Astrocyte of the cerebellum (primary cell): Measurements from ENCODE around the gene ENOX2.

ENCODE experiments used
- DNase-seq: peaks from one replicate; pipeline ENCODE4 v3.0.0-alpha.2; 2011; ENCODE audit warnings: low read depth
- H3K4me3 ChIP-seq: 2 replicates; pipeline ENCODE4 v1.5.1; 2011; ENCODE audit warnings: mild to moderate bottlenecking, low read depth, low read length, moderate library complexity
- in situ Hi-C: cut with HindIII; loops from 2 replicates; pipeline ENCODE4 v1.10.0; 2017; ENCODE audit warnings: low sequenced_read_pairs
- TF ChIP-seq, protein P1 (sequence below): IDR thresholded peaks from 2 replicates; pipeline ENCODE4 v1.5.1; 2012; ENCODE audit warnings: low read length, low read depth, moderate library complexity, mild to moderate bottlenecking; ENCODE audit errors: missing control alignments

Gene ENOX2

DNA sequence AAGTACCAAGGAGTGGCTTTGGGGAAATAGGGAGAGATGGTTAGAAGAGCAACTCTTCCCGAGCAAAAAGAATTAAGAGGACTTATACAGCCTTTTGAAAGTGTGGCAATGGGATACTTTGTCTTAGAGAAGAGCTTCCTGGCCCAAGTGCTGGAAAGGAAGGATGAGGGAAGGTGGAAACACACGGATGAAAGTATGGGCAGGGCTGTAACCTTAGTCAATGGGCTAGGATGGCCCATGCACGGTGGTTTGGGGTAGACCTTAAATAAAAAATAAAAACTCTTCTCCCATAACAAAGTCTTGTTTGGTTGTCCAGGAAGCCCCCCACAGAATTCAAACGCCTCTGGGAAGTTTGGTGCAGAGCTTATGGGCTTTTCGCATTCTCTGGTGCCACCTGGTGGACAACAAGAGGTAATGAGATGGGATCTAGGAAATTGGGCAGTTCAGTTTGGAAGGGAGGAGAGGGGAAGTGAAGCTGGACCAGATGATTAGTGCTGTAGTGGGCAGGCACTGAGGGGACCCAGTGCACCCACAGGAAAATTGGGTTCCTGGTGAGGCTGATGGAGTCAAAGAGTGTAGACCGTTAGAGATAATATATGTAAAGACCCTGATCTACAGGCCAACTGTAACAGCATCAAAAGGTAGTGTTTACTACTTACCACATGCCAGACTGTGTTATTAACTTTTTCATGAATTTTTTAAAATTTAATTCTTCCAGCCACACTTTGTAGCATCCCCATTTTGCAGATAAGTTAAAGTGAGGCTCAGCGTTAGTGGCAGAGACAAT is 13.8 kb upstream of the ENOX2 start:
- peak; percentile 38 for DNase-seq
- in situ Hi-C loops = no loop called here
- TF ChIP-seq, protein P1, sequence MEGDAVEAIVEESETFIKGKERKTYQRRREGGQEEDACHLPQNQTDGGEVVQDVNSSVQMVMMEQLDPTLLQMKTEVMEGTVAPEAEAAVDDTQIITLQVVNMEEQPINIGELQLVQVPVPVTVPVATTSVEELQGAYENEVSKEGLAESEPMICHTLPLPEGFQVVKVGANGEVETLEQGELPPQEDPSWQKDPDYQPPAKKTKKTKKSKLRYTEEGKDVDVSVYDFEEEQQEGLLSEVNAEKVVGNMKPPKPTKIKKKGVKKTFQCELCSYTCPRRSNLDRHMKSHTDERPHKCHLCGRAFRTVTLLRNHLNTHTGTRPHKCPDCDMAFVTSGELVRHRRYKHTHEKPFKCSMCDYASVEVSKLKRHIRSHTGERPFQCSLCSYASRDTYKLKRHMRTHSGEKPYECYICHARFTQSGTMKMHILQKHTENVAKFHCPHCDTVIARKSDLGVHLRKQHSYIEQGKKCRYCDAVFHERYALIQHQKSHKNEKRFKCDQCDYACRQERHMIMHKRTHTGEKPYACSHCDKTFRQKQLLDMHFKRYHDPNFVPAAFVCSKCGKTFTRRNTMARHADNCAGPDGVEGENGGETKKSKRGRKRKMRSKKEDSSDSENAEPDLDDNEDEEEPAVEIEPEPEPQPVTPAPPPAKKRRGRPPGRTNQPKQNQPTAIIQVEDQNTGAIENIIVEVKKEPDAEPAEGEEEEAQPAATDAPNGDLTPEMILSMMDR = peak; percentile 77
- no peak overlapping the region for H3K4me3 ChIP-seq

DNA sequence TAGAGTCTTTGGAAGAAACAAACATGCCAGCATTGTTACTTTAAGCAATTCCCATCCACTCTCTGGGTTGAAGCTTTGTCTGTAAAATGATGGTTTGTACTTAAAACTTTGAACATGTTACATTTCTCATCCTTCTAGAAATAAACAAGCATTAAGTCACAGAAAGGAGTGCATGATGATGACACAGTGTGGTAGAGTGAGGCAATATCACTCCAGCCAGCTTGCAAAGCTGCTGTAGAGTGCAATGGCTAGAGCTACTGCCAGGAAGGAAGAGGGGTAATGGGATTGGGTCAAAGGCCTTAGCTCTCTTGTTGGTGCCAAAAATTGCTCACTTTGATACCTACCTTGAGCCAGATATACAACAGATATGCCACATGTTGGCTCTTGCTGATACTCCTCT is 12.3 kb upstream of the ENOX2 start:
- TF ChIP-seq, protein P1 = no peak
- H3K4me3 ChIP-seq = no peak overlapping the region
- no peak for DNase-seq
- in situ Hi-C loops = no loop called here

DNA sequence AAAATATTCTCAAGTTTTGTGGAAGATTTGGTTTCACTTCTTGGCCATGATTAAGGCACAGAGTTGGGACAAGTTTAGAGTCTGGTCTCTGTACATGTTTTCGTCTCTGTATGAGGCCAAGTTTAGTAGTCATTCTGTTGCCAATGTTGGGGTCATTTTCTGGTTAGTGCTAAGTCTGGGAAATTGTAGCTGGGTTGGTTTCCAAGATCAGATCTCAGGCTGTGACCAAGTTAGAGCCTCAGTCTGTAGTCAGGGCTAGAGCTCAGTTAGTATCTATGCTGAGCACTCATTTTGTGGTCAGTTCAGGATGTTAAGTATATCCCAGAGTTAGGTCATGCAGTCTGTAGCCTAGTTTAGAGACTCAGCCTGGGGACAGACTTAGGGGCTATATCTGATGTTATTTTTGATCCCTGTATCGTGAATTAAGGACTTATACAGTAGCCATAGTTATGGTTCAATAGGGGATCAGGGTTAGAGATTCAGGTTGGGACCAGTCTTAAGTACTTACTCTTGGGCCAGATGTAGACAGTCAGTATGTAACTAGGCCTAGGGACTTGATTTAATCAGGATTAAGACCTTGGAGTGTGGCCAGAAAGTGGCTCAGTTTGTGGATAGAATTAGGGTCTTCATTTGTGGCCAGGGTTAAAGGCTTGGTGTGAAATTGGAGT is 6.6 kb upstream of the ENOX2 start:
- peak; percentile 29 for DNase-seq

DNA sequence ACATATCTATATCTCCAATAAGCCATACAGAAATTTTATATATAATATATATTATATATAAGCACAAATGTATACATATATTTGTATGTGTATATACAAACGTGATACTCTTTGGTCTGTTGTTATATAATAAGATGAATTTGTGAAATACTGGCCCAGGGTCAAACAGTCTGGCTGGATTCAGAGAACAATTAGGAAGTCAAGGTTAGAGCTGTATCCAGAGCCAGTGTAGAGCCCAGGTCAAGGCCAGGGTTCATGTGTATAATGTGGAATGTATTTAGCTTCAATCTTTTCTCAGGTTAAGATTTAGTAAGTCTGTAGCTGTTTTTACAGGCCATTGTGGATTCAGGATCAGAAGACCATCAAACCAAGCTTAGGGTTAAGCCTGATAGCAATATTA is 3.8 kb upstream of the ENOX2 start:
- TF ChIP-seq, protein P1 = no peak
- DNase-seq = no peak
- in situ Hi-C loops = no loop called here
- H3K4me3 ChIP-seq = no peak overlapping the region

More for the DNA sequence above, 6.6 kb upstream of the ENOX2 start:
- TF ChIP-seq, protein P1 = no peak
- in situ Hi-C loops = no loop called here
- H3K4me3 ChIP-seq = no peak overlapping the region

DNA sequence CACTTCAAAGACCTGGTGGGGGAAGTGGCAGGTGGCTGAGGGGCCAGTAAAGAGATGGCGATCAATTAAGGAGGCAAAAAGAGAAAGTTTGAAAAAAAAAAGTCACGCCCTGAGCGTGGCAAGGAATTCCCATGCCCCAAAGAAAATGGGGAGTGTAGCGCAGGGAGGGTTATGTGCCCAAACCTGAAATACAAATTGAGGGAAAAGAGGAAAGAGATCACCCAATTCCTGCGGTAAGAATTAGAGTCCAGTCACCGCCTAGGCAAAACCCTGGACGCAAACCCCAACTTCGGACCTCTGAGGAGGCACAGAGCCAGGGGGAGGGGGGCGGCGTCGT is 595 bp downstream of the ENOX2 start:
- in situ Hi-C loops = no loop called here
- peak overlapping the region; percentile 64 for H3K4me3 ChIP-seq
- DNase-seq = no peak
- TF ChIP-seq, protein P1 = no peak

DNA sequence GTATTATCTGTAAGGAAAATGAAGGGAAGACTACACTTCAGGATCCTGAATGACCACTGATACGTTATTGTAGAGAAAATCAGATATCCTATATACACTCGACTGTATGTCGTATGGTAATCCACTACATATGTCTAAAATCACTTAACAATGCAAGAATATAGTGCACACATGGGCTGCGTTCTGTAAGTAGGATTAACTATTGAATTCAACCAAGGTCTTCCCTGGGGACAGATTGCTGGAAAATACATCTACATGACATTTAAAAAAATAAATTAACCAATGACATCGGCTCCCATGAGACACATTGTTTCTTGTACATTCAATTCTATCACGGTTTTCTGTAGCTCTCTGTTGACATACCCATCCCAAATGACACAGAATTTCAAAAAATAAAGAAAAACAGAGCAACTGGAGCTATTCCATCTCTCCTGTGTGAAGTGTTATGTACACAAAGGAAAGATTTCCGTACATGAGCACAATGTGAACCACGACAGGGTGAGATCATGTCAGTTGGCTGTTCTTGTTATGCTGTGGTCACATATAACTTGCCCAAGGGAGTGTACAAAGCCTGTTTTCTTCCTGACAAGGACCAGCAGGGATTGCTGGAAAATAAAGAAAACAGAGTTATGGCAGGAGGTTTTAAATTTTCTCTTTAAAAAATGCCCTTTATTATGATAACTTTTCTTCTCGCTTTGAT is 6.1 kb downstream of the ENOX2 start:
- no peak overlapping the region for H3K4me3 ChIP-seq
- no peak for DNase-seq
- TF ChIP-seq, protein P1 = no peak
- in situ Hi-C loops = no loop called here
